OCI-LY1 (cell line): ENCODE data around the gene RRM2.

Source experiments
- CTCF ChIP-seq: fragments of 200-600 bp; sonication (generic), shearing (Covaris generic); IDR thresholded peaks from 2 replicates; pipeline ENCODE4 v1.5.1; 2017; ENCODE audit warnings: mild to moderate bottlenecking, antibody characterized with exemption, low read length, moderate library complexity, mixed read lengths
- EZH2 ChIP-seq: fragments of 200-600 bp; sonication (generic), shearing (Covaris generic); IDR thresholded peaks from 2 replicates; pipeline ENCODE4 v1.8.0; 2017; ENCODE audit warnings: borderline replicate concordance, mixed run types, mild to moderate bottlenecking, antibody characterized with exemption, low read length, moderate library complexity, mixed read lengths

DNA sequence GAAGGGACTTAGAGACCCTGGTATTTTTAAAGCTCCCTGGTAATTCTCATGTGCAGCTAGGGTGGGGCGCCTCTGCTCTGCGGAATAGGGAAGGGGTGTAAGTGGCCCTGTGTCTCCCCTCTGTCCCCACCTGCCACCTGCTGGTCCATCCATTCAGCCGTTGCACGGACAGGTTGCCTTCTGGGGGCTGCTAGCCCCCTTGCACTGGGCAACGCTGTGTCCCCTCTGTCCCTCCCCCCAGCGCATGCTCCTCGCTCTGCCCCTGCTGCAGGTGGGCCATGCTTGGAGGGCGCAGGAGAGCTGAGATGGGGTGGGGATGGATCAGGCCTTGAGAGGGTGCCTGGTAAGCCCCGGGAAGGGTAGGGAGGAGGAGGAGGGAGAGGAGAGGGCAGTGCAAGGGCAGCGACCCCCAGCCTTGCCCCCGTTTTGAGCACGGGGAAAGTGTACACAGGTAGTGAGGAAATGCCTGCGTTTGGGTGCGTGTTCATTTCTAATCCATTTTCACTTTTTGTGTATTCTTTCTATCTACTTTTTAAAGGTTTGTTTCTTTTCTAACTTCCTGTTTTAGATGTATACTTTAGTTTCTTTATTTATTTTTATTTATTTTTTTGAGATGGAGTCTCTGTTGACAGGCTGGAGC, 23.9 kb downstream of the RRM2 start:
- no peak for TF ChIP-seq CTCF
- TF ChIP-seq EZH2: no peak
